ENCODE data around the gene SLC25A19. TPM values are rescaled to one million over a fixed set of nuclear protein-coding genes. Genes with fewer than 3 reads are reported as not detected.
A peak's percentile ranks its signal among the peaks of the same experiment; 100 is the strongest.

Gene SLC25A19
- total RNA-seq = 10 to 100 TPM; 16.7 to 23.1 (median 20.1) TPM

DNA sequence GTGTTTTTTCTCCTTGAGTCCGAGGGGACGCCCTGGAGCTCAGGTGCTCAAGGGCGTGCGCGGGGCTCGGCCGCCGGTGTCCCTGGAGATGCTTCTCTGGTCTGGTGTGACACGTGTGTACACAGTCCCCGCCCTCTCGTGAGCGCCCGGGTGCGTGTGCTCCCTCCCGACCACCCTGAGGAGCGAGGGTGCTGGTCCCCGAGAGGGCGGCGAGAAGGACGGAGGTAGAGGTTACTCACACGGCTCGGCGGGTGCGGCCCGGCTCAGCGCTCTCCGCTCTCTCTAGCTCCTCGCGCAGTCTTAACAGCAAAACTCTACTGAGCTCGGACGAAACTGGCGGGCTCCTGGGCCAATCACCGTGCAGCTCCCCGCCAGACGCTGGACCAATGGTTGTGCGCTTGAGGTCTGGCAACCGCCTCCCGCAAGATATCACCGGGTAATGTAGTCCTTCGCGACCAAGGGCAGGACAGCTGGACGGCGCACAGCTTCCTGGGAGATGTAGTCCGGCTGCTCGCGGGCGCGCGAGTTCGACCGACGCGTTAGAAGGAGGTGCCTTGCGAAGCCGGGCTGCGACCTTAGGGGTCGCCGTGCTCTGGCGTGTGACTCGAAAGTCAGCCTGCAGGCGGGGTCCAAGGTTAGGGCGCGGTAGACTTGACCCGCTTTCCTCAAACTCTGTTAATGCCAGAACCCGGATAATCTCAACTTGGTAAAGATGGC is at the start of gene SLC25A19:
SLC25A19 (minus strand) TSS at position 319 of the 717 bp plus-strand sequence. CDS start 2,669 bp downstream, outside the sequence.
- peaks cover 0 to 23% (median 0%) of the 10 kb centered on the region in 3 donors for H3K36me3 ChIP-seq
- peak; percentile 94 to 96 for DNase-seq (ENCODE audit: low spot score in 2 of 2)
- H3K27ac ChIP-seq = peak within 1 kb of the TSS; percentile 56 to 95 (median 93)
- H3K4me1 ChIP-seq = peaks cover 0 to 14% (median 4%) of the 10 kb centered on the region in 4 donors
- 0% methylated on average over 50 to 60 of the region's 65 CpGs for WGBS, 2 donors
- H3K4me3 ChIP-seq = peak within 1 kb of the TSS; percentile 66 to 83 (median 72)
- TF ChIP-seq EP300 (IDR thresholded peaks at IDR 0.05) (peak; percentile 47 to 93), POLR2A (IDR thresholded peaks at IDR 0.05) (peak; percentile 78 to 95)
- TF ChIP-seq, protein P1, sequence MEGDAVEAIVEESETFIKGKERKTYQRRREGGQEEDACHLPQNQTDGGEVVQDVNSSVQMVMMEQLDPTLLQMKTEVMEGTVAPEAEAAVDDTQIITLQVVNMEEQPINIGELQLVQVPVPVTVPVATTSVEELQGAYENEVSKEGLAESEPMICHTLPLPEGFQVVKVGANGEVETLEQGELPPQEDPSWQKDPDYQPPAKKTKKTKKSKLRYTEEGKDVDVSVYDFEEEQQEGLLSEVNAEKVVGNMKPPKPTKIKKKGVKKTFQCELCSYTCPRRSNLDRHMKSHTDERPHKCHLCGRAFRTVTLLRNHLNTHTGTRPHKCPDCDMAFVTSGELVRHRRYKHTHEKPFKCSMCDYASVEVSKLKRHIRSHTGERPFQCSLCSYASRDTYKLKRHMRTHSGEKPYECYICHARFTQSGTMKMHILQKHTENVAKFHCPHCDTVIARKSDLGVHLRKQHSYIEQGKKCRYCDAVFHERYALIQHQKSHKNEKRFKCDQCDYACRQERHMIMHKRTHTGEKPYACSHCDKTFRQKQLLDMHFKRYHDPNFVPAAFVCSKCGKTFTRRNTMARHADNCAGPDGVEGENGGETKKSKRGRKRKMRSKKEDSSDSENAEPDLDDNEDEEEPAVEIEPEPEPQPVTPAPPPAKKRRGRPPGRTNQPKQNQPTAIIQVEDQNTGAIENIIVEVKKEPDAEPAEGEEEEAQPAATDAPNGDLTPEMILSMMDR (IDR thresholded peaks at IDR 0.05) = peak in 1 of 5 experiments; percentile 16
- H3K9me3 ChIP-seq = no peaks in the 10 kb centered on the region
- no peaks in the 10 kb centered on the region for H3K27me3 ChIP-seq

DNA sequence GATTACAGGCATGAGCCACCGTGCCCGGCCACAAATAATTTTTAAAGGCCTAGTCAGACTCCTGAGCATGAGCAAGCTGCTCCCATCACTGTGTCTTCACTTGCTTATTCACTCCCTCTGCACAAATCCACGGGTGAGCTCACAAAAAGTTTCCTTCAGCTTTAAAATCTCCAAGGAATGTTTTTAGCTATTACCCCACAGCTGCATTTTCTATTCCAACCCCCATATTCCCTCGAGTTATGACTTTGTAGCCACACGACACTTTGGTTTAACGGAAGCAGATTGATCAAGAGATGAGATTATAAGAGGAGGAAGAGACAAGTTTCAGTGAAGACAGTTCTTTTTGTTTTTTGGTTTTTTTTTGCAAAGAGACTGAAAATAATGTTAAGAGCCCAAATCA is 49.1 kb upstream of the SLC25A19 start:
- WGBS, 2 donors = 44 to 48% methylated on average over 6 of the region's 6 CpGs
- no peak for DNase-seq (ENCODE audit: low spot score in 2 of 2)
- Histone ChIP-seq H3K4me3 (no peak overlapping the region), H3K4me1 (peaks cover 0 to 51% (median 14%) of the 10 kb centered on the region in 4 donors), H3K27ac (peak overlapping the region in 3 of 4 donors; percentile 3 to 37 (median 9)), H3K36me3 (no peaks in the 10 kb centered on the region), H3K27me3 (no peaks in the 10 kb centered on the region), H3K9me3 (no peaks in the 10 kb centered on the region)
- TF ChIP-seq POLR2A (IDR thresholded peaks at IDR 0.05) (no peak), EP300 (IDR thresholded peaks at IDR 0.05) (no peak)
- TF ChIP-seq, protein P1 (IDR thresholded peaks at IDR 0.05) = no peak

DNA sequence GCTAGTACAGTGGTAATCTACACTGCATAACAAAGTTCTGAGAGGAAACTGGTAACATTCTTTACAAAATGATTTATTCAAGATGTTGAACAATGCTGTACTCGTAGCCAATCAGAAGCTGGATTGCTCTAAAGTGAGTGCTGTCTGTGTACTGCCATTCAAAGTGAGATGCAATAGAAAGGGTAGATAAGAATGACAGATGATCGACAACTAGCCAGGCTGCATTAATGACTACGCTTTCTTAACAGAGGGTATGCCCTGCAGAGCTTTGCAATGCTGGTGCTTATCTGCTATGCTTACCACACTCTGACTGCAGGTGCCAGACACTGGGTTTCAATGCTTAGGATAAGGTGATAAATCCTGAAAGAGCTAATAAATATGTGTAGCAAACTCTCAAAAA is 46.1 kb upstream of the SLC25A19 start:
- H3K4me3 ChIP-seq = no peak overlapping the region
- H3K27ac ChIP-seq = no peak overlapping the region
- no peak for DNase-seq (ENCODE audit: low spot score in 2 of 2)
- H3K9me3 ChIP-seq = no peaks in the 10 kb centered on the region
- WGBS, 2 donors = 84 to 92% methylated on average over 3 of the region's 3 CpGs
- no peak for TF ChIP-seq EP300 (IDR thresholded peaks at IDR 0.05)
- TF ChIP-seq, protein P1 (IDR thresholded peaks at IDR 0.05) = no peak
- no peak for TF ChIP-seq POLR2A (IDR thresholded peaks at IDR 0.05)
- no peaks in the 10 kb centered on the region for H3K27me3 ChIP-seq
- no peaks in the 10 kb centered on the region for H3K36me3 ChIP-seq
- H3K4me1 ChIP-seq = peaks cover 0 to 48% (median 16%) of the 10 kb centered on the region in 4 donors

DNA sequence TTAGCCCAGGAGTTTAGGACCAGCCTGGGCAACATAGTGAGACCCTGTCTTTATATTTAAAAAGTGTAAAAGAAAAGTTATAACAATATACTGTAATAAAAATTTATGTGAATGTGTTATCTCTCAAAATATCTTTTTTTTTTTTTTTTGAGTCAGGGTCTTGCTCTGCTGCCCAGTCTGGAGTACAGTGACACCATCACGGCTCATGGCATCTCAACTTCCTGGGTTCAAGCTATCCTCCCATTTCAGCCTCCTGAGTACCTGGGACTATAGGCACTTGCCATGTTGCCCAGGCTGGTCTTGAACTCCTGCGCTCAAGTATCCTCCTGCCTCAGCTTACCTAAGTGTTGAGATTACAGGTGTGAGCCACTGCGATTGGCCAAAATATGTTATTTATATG is 45.5 kb upstream of the SLC25A19 start:
- WGBS, 2 donors = 98% methylated on average over 3 of the region's 3 CpGs
- TF ChIP-seq EP300 (IDR thresholded peaks at IDR 0.05) = no peak
- no peak for TF ChIP-seq POLR2A (IDR thresholded peaks at IDR 0.05)
- TF ChIP-seq, protein P1 (IDR thresholded peaks at IDR 0.05) = no peak
- Histone ChIP-seq H3K36me3 (peaks cover 0 to 5% (median 0%) of the 10 kb centered on the region in 3 donors), H3K27me3 (no peaks in the 10 kb centered on the region), H3K9me3 (no peaks in the 10 kb centered on the region), H3K27ac (no peak overlapping the region), H3K4me1 (peaks cover 0 to 45% (median 16%) of the 10 kb centered on the region in 4 donors), H3K4me3 (no peak overlapping the region)
- DNase-seq (ENCODE audit: low spot score in 2 of 2) = no peak

DNA sequence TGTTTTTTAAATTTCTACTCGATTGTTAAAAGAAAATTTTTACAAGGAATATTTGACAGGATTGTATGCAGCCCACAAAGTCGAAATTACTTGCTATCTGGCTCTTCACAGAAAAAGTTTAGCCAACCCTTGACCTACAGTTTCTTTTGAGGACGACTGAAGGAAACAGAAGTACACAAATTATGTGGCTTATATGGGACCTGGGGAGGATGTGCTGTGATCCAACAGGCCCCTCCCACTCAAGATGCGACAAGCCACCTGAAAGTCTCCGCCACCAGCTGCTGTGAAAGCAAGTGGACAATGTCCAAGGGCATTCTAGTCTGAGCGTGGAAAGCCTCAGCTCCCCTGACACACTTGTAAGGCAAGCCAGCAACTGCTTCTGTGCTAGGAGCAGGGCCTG is 42.4 kb upstream of the SLC25A19 start:
- Histone ChIP-seq H3K36me3 (peaks cover 0 to 9% (median 0%) of the 10 kb centered on the region in 3 donors), H3K4me3 (no peak overlapping the region), H3K27ac (peak overlapping the region in 1 of 4 donors; percentile 33), H3K9me3 (no peaks in the 10 kb centered on the region), H3K4me1 (peaks cover 0 to 35% (median 15%) of the 10 kb centered on the region in 4 donors), H3K27me3 (no peaks in the 10 kb centered on the region)
- TF ChIP-seq POLR2A (IDR thresholded peaks at IDR 0.05) (no peak), EP300 (IDR thresholded peaks at IDR 0.05) (no peak)
- TF ChIP-seq, protein P1 (IDR thresholded peaks at IDR 0.05) = no peak
- 41 to 46% methylated on average over 6 of the region's 6 CpGs for WGBS, 2 donors
- no peak for DNase-seq (ENCODE audit: low spot score in 2 of 2)

Measured in tibial nerve (tissue), 4 donors.